A549 (cell line): ENCODE data around the gene LHX2.
"Not testable (repeated sequence)": the region's sequence is repeated elsewhere in the genome, so short reads cannot be mapped to it uniquely, and the experiment has no call there.

Source experiments
- POLR2A ChIP-seq: IDR thresholded peaks from 2 replicates; pipeline ENCODE4 v1.6.1; 2012; ENCODE audit warnings: mild to moderate bottlenecking, low read length
- REST ChIP-seq: fragments of 200-600 bp; sonication (generic); IDR thresholded peaks from 2 replicates; pipeline ENCODE4 v1.6.1; 2016; ENCODE audit warnings: antibody characterized with exemption, mild to moderate bottlenecking, moderate library complexity

DNA sequence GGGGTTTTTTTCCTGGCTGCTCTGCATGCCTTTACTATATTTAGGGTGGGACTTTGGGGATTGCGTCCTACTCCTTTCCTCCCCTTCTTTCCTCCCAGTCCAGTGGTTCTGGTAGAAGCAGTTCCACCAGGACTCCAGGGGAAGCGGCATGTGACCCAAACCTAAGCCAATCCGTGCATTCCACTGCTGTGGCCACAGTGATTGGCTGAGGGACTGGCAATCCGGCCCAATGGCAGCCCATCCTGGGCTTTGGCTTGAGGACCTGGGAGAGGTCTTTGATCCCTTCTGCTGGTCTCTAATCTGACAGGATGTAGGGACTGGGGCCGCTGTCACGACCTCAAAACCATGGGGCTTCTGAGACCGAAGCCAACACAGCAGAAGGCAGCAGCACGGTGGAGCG lies 35.0 kb upstream of the LHX2 start:
- not testable (repeated sequence) for TF ChIP-seq POLR2A, REST
